ENCODE measurements around the gene KLHDC4. TPM values are rescaled to one million over a fixed set of nuclear protein-coding genes. Genes with fewer than 3 reads are reported as not detected.

KLHDC4 gene
- total and polyA plus RNA-seq, 9 of the 15 experiments (the other 6 are each of a cell fraction or from before 2014, with no cell fraction given) = 1.3 to 68.1 (median 32.8) TPM

DNA sequence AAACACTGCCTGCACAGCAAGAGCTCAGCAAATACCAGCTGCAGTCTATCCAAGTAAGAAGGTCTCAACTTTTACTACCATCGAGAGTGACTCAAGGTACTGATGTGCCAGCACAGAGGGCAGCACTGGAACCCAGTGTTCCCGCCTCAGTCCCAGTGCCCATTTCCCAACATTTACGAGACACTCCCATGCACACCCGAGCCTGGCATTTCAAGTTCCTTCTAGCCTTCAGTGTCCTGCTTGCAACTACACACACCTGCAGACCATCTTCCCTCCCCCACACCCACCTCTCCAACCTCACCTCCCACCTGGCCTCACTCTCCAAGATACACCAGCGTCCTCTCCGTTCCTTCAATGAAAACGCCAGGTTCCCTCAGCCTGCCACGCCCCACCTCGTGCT, 3.2 kb downstream of the KLHDC4 start:
- intact Hi-C loops (cut with micrococcal nuclease) (no loop called here), in situ Hi-C loops (cut with MboI) (no loop called here)
- Histone ChIP-seq H3K4me2 (ENCODE audit: insufficient read depth, low read length) (no peak overlapping the region), H3K9me1 (ENCODE audit: control insufficient read depth, insufficient read depth, low read length) (no peaks in the 10 kb centered on the region), H3K36me3 (ENCODE audit: control insufficient read depth, insufficient read depth, low read length) (peaks cover 57% of the 10 kb centered on the region; the same call in 2 of the 3 replicates), H3K27me3 (ENCODE audit: control insufficient read depth in 2 of 2, insufficient read depth in 2 of 2, low read length in 2 of 2) (no peaks in the 10 kb centered on the region), H3K27ac (ENCODE audit: extremely low read depth, low read depth, low read length) (no peak overlapping the region), H3K79me2 (ENCODE audit: control insufficient read depth, insufficient read depth, low read length) (peaks cover 51% of the 10 kb centered on the region), H3K4me1 (replicated peaks in 1 of 2; ENCODE audit: control insufficient read depth in 2 of 2, insufficient read depth in 2 of 2, low read length in 2 of 2) (peaks cover 0 to 23% of the 10 kb centered on the region in 2 experiments; a peak in 4 of 5 replicates), H2AFZ (ENCODE audit: low read depth, low read length) (no peak overlapping the region), H4K20me1 (replicated peaks; ENCODE audit: control insufficient read depth, insufficient read depth, low read length) (no peaks in the 10 kb centered on the region), H3K9me3 (replicated peaks; ENCODE audit: control insufficient read depth, insufficient read depth, low read depth, low read length) (no peaks in the 10 kb centered on the region), H3K9ac (ENCODE audit: insufficient read depth in 1 of 2, low read depth in 2 of 2, low read length in 2 of 2) (peak overlapping the region in 1 of 2 experiments; percentile 59; a peak in 1 of 4 replicates), H3K4me3 (no peak overlapping the region)
- no TSS peak for BruUV-seq (replicated peaks)
- no peak for DNase-seq (ENCODE audit: extremely low read depth in 1 of 4, low spot score in 3 of 4)
- ChIA-PET POLR2A (interaction anchor here (0.6 kb wide), 1 partner anchor 138 kb away, joined by 3 read pairs; no protein-coding TSS in a partner anchor), CTCF (ENCODE audit: low intra/inter-chr PET ratio) (no interaction called here)
- WGBS (ENCODE audit: insufficient coverage, low coverage, missing lambda C conversion rate) = 91% methylated on average over 8 of the region's 9 CpGs
- FAIRE-seq = no peak
- TF ChIP-seq HDAC6 (IDR thresholded peaks at IDR 0.05; ENCODE audit: low read depth, low read length) (no peak), MAFK (IDR thresholded peaks at IDR 0.05; ENCODE audit: low read length) (no peak), U2AF2 (optimal IDR thresholded peaks at IDR 0.05; ENCODE audit: low read depth, low read length) (no peak), ZZZ3 (IDR thresholded peaks at IDR 0.05) (no peak)
- ATAC-seq = no peak

DNA sequence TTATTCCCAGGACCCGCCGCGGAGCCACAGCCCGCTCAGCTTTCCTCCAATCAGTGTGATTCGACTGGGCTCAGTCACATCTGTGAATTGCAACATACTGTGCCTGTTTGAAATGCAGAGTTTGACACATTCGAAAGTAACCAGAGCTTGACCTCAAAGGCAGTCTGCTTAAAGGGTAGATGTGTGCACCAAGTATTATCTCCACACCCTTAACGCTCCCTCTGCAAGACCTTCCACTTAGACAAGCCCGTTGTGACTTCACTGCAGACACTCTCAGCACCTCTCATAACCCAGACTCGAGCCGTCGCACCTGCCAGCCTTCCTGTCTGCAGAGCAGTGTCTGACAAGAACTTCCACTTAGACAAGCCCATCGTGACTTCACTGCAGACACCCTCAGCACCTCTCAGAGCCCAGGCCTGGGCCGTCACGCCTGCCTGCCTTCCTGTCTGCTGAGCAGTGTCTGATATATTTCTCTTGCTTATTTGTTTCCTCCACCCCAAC, 3.7 kb downstream of the KLHDC4 start:
- peaks cover 62% of the 10 kb centered on the region; the same call in 2 of the 3 replicates for H3K36me3 ChIP-seq (ENCODE audit: control insufficient read depth, insufficient read depth, low read length)
- H2AFZ ChIP-seq (ENCODE audit: low read depth, low read length) = no peak overlapping the region
- H3K79me2 ChIP-seq (ENCODE audit: control insufficient read depth, insufficient read depth, low read length) = peaks cover 51% of the 10 kb centered on the region
- in situ Hi-C loops (cut with MboI) = no loop called here
- H3K27ac ChIP-seq (ENCODE audit: extremely low read depth, low read depth, low read length) = no peak overlapping the region
- no peaks in the 10 kb centered on the region for H3K27me3 ChIP-seq (ENCODE audit: control insufficient read depth in 2 of 2, insufficient read depth in 2 of 2, low read length in 2 of 2)
- peaks cover 0 to 23% of the 10 kb centered on the region in 2 experiments; a peak in 4 of 5 replicates for H3K4me1 ChIP-seq (replicated peaks in 1 of 2; ENCODE audit: control insufficient read depth in 2 of 2, insufficient read depth in 2 of 2, low read length in 2 of 2)
- BruUV-seq (replicated peaks) = no TSS peak
- intact Hi-C loops (cut with micrococcal nuclease) = no loop called here
- no peaks in the 10 kb centered on the region for H3K9me1 ChIP-seq (ENCODE audit: control insufficient read depth, insufficient read depth, low read length)
- no peaks in the 10 kb centered on the region for H3K9me3 ChIP-seq (replicated peaks; ENCODE audit: control insufficient read depth, insufficient read depth, low read depth, low read length)
- no peak for DNase-seq (ENCODE audit: extremely low read depth in 1 of 4, low spot score in 3 of 4)
- H3K4me3 ChIP-seq = no peak overlapping the region
- H3K9ac ChIP-seq (ENCODE audit: insufficient read depth in 1 of 2, low read depth in 2 of 2, low read length in 2 of 2) = peak overlapping the region in 1 of 2 experiments; percentile 80; a peak in 2 of 4 replicates
- no peaks in the 10 kb centered on the region for H4K20me1 ChIP-seq (replicated peaks; ENCODE audit: control insufficient read depth, insufficient read depth, low read length)
- no peak for FAIRE-seq
- no peak overlapping the region for H3K4me2 ChIP-seq (ENCODE audit: insufficient read depth, low read length)
- TF ChIP-seq PHB (CRISPR knock-in tag; IDR thresholded peaks at IDR 0.05) (no peak), ARNT (IDR thresholded peaks at IDR 0.05) (no peak), RBFOX2 (IDR thresholded peaks at IDR 0.05; ENCODE audit: low read depth, low read length) (peak; percentile 28; the same call in 1 of the 2 replicates)
- POLR2A ChIA-PET = interaction anchor here (0.6 to 1.1 kb wide), 2 partner anchors 8 to 138 kb away, joined by 3 read pairs; no protein-coding TSS in a partner anchor
- WGBS (ENCODE audit: insufficient coverage, low coverage, missing lambda C conversion rate) = 84% methylated on average over 14 of the region's 14 CpGs
- ATAC-seq = no peak
- CTCF ChIA-PET (ENCODE audit: low intra/inter-chr PET ratio) = no interaction called here
